ENCODE results near the gene HNRNPUL1.

HNRNPUL1 gene

DNA sequence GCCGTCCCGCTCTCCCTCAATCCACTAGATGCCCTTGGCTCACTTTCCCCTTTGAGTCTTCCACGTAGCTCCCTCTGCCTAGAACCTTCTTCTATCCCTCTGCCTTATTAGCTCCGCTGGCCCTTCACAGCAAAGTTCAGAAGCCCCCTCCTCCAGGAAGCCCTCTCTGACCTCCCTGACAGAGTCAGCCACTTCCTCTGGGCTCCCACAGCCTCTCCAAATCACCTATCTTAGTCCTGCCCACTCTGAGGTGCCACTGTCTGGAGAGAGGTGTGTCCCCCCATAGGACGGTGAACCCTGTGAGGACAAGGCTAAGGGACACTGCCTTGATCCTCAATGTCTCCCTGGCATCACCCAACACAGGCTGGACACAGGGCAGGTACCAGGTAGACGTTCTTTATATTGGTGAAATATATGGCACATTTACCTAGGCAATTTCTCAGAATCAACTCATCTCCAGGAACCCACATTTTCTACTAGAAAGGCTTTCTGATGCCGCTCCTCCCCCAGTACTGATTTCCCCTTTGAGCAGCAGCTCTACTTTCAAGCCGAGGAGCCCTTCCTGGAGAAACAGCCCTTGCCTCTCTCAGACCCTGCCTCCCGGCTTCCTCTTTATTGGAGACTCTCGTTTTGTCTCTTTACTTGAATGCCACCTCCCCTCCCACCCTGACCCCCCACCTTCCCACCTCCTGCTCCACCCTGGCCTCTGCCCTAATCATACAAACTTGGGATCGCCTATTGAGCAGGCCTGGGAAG lies 93.0 kb downstream of the HNRNPUL1 start:
- Histone ChIP-seq H3K27me3 (no peaks in the 10 kb centered on the region), H3K9ac (0 out of 2 replicates have a peak overlapping the region, but pooled peaks have one; percentile 5), H3K9me3 (no peaks in the 10 kb centered on the region), H3K4me2 (peak overlapping the region; percentile 45), H3K4me3 (no peak overlapping the region), H3K27ac (0 out of 2 replicates have a peak overlapping the region, but pooled peaks have one; percentile 9), H3K36me3 (0 out of 2 replicates have a peak, but pooled peaks cover 5% of the 10 kb centered on the region), H3K4me1 (peaks cover 45% of the 10 kb centered on the region), H4K20me1 (peaks cover 9% of the 10 kb centered on the region; the same call in 1 of the 2 replicates)
- no peak for TF ChIP-seq Cebpa-rat (IDR thresholded peaks at IDR 0.05)
